H7 (cell line): ENCODE results near the gene ABHD3. TPM values are rescaled to one million over a fixed set of nuclear protein-coding genes. Genes with fewer than 3 reads are reported as not detected.

Experiments
- total RNA-seq: library from RNA; depleted of rRNA; stranded (reverse); fragments of >200 nt; shearing (Covaris generic); gene quantifications from 2 replicates; pipeline ENCODE4 v1.2.3, GENCODE V29; 2014; rRNA removed

ABHD3 gene
- total RNA-seq, 1 experiment from 2014 or later: 6.9 TPM

Other genes starting within 250 kb of the ABHD3 start
- gene ESCO1, start 104.1 kb downstream of the ABHD3 start, total RNA-seq: 27.4 and 45.4 TPM in 2 replicates
- 28.6 and 36.5 TPM in 2 replicates for gene SNRPD1, start 92.5 kb downstream of the ABHD3 start, total RNA-seq
- 46.1 and 64.3 TPM in 2 replicates for gene MIB1, start 36.0 kb upstream of the ABHD3 start, total RNA-seq